Suprapubic skin (tissue), 4 donors: ENCODE data around the gene MALAT1. TPM values are rescaled to one million over a fixed set of nuclear protein-coding genes. Genes with fewer than 3 reads are reported as not detected.
A peak's percentile ranks its signal among the peaks of the same experiment; 100 is the strongest.

ENCODE experiments used
- DNase-seq, 2 donors: peaks; one replicate each; pipeline ENCODE4 v3.0.0-alpha.2; 2019; ENCODE audit warnings: low spot score in 2 of 2
- H3K27ac ChIP-seq: fragments of 200-600 bp; sonication (generic); one replicate; pipeline ENCODE4 v1.5.1; 2019
- H3K27me3 ChIP-seq: fragments of 200-600 bp; sonication (generic); one replicate; pipeline ENCODE4 v1.5.1; 2019
- H3K36me3 ChIP-seq: fragments of 200-600 bp; sonication (generic); one replicate; pipeline ENCODE4 v1.5.1; 2019
- H3K4me1 ChIP-seq: fragments of 200-600 bp; sonication (generic); one replicate; pipeline ENCODE4 v1.5.1; 2019
- H3K4me3 ChIP-seq: fragments of 200-600 bp; sonication (generic); one replicate; pipeline ENCODE4 v1.5.1; 2019; ENCODE audit warnings: mild to moderate bottlenecking
- H3K9me3 ChIP-seq: fragments of 200-600 bp; sonication (generic); one replicate; pipeline ENCODE4 v1.5.1; 2019
- EP300 ChIP-seq: sonication (generic); formaldehyde crosslinking; IDR thresholded peaks from one replicate; pipeline ENCODE4 v1.6.1; 2017; ENCODE audit warnings: antibody characterized with exemption
- POLR2A ChIP-seq, 2 donors: fragments of 450-650 bp; IDR thresholded peaks; one replicate each; pipeline ENCODE4 v1.6.1; 2017; ENCODE audit warnings: antibody characterized with exemption in 2 of 2, mild to moderate bottlenecking in 2 of 2, moderate library complexity in 2 of 2
- POLR2AphosphoS5 ChIP-seq, 3 donors: sonication (generic); formaldehyde crosslinking; IDR thresholded peaks; one replicate each; pipeline ENCODE4 v1.6.1; 2017; ENCODE audit warnings: antibody characterized with exemption in 3 of 3
- WGBS: methylation state at CpG from one replicate; pipeline ENCODE4 v1.1.5; 2018; 5-methylcytosine and 5-hydroxymethylcytosine counted together
- total RNA-seq, 4 donors: library from RNA; depleted of rRNA; stranded (reverse); fragments of >200 nt; gene quantifications; one replicate each; pipeline ENCODE4 v1.1.0, GENCODE V29; 2016
- TF ChIP-seq, protein P1 (sequence below), 2 donors: fragments of 200-600 bp in 1 of 2; fragments of 450-650 bp in 1 of 2; sonication (generic) in 1 of 2; IDR thresholded peaks; one replicate each; pipeline ENCODE4 v1.5.1; 2016 to 2019; ENCODE audit warnings: antibody characterized with exemption in 2 of 2, mild to moderate bottlenecking in 1 of 2, moderate library complexity in 1 of 2

Gene MALAT1
- total RNA-seq, 4 donors from 2014 or later, result 10,207 to 42,728 (median 11,538) TPM

GRCh38 chr11:65546217-65546958, 47.5 kb downstream of the MALAT1 start:
- H3K27me3 ChIP-seq, result no peaks in the 10 kb centered on the region
- TF ChIP-seq, protein P1, sequence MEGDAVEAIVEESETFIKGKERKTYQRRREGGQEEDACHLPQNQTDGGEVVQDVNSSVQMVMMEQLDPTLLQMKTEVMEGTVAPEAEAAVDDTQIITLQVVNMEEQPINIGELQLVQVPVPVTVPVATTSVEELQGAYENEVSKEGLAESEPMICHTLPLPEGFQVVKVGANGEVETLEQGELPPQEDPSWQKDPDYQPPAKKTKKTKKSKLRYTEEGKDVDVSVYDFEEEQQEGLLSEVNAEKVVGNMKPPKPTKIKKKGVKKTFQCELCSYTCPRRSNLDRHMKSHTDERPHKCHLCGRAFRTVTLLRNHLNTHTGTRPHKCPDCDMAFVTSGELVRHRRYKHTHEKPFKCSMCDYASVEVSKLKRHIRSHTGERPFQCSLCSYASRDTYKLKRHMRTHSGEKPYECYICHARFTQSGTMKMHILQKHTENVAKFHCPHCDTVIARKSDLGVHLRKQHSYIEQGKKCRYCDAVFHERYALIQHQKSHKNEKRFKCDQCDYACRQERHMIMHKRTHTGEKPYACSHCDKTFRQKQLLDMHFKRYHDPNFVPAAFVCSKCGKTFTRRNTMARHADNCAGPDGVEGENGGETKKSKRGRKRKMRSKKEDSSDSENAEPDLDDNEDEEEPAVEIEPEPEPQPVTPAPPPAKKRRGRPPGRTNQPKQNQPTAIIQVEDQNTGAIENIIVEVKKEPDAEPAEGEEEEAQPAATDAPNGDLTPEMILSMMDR (IDR thresholded peaks at IDR 0.05), result no peak
- no peak for TF ChIP-seq POLR2AphosphoS5 (IDR thresholded peaks at IDR 0.05)
- no peak for TF ChIP-seq POLR2A (IDR thresholded peaks at IDR 0.05)
- TF ChIP-seq EP300, result no peak
- peak; percentile 92 to 94 for DNase-seq
- H3K4me3 ChIP-seq, result peak overlapping the region; percentile 48
- H3K27ac ChIP-seq, result peak overlapping the region; percentile 38
- WGBS, result 43% methylated on average over 37 of the region's 64 CpGs
- peaks cover 8% of the 10 kb centered on the region for H3K36me3 ChIP-seq
- H3K9me3 ChIP-seq, result no peaks in the 10 kb centered on the region
- H3K4me1 ChIP-seq, result peaks cover 24% of the 10 kb centered on the region

GRCh38 chr11:65547446-65548125, 48.7 kb downstream of the MALAT1 start:
- no peak for DNase-seq
- Histone ChIP-seq H3K27ac (no peak overlapping the region), H3K9me3 (no peaks in the 10 kb centered on the region), H3K27me3 (no peaks in the 10 kb centered on the region), H3K4me3 (no peak overlapping the region), H3K4me1 (peaks cover 25% of the 10 kb centered on the region), H3K36me3 (peaks cover 14% of the 10 kb centered on the region)
- WGBS, result 84% methylated on average over 51 of the region's 52 CpGs
- TF ChIP-seq POLR2A (IDR thresholded peaks at IDR 0.05), result no peak
- TF ChIP-seq, protein P1 (IDR thresholded peaks at IDR 0.05), result no peak
- no peak for TF ChIP-seq POLR2AphosphoS5 (IDR thresholded peaks at IDR 0.05)
- no peak for TF ChIP-seq EP300

DNA sequence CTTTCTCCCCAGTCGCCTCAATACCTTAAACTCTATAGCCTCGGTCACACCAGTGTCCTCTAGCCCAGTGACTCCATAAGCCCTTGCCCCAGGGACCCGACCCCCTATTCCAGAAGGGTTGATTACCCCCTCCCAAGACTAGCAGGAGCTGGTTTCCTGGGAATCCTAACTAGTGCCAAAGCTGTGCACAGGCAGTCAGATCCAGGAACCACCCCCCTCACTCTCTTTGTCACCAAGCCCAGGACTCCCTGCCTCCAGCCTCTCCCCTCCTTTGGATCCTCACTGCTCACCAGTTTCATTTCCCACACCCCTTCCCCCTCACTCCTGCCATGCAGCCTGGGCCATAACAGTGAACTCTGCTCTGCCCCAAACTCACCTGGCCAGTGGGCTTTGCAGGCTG, 49.5 kb downstream of the MALAT1 start:
- peaks cover 32% of the 10 kb centered on the region for H3K4me1 ChIP-seq
- no peak overlapping the region for H3K4me3 ChIP-seq
- WGBS, result 95% methylated on average over 3 of the region's 3 CpGs
- no peak for DNase-seq
- no peaks in the 10 kb centered on the region for H3K27me3 ChIP-seq
- H3K27ac ChIP-seq, result no peak overlapping the region
- H3K9me3 ChIP-seq, result no peaks in the 10 kb centered on the region
- peaks cover 14% of the 10 kb centered on the region for H3K36me3 ChIP-seq
- TF ChIP-seq EP300 (no peak), POLR2A (IDR thresholded peaks at IDR 0.05) (no peak), POLR2AphosphoS5 (IDR thresholded peaks at IDR 0.05) (no peak)
- TF ChIP-seq, protein P1 (IDR thresholded peaks at IDR 0.05), result no peak

DNA sequence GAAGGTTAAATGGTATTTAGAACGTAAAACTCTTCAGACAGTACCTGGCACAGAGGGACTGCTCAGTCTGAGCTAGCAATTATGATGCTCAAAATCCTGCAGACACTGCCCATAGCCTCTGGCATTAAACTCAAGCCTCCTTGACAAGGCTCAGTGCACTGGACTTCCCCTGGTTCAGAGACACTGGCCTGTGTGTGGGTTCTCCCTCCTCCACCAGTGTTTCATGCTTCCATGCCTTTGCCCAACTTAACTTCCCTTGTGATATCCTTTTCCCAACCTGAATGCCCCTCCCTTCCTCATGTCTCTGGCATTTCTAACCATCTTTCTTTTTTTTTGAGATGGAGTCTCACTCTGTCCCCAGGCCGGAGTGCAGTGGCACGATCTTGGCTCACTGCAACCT, 50.3 kb downstream of the MALAT1 start:
- H3K9me3 ChIP-seq, result no peaks in the 10 kb centered on the region
- no peak overlapping the region for H3K4me3 ChIP-seq
- TF ChIP-seq EP300, result no peak
- TF ChIP-seq, protein P1 (IDR thresholded peaks at IDR 0.05), result no peak
- no peak for TF ChIP-seq POLR2A (IDR thresholded peaks at IDR 0.05)
- no peak for TF ChIP-seq POLR2AphosphoS5 (IDR thresholded peaks at IDR 0.05)
- WGBS, result 88% methylated on average over 3 of the region's 3 CpGs
- H3K27ac ChIP-seq, result no peak overlapping the region
- no peaks in the 10 kb centered on the region for H3K27me3 ChIP-seq
- peaks cover 38% of the 10 kb centered on the region for H3K4me1 ChIP-seq
- DNase-seq, result no peak
- peaks cover 14% of the 10 kb centered on the region for H3K36me3 ChIP-seq
